A549 treated with CpdA at 1 μM for 4 hours (cell line): ENCODE measurements around the gene BIRC6. TPM values are rescaled to one million over a fixed set of nuclear protein-coding genes. Genes with fewer than 3 reads are reported as not detected.

Experiments used
- total RNA-seq: library from RNA; stranded (reverse); fragments of 200-300 nt; extraction: Qiagen RNA extraction; gene quantifications from 5 replicates; pipeline ENCODE4 v1.2.3, GENCODE V29; 2022; ENCODE audit warnings: low read depth

Gene BIRC6, protein sequence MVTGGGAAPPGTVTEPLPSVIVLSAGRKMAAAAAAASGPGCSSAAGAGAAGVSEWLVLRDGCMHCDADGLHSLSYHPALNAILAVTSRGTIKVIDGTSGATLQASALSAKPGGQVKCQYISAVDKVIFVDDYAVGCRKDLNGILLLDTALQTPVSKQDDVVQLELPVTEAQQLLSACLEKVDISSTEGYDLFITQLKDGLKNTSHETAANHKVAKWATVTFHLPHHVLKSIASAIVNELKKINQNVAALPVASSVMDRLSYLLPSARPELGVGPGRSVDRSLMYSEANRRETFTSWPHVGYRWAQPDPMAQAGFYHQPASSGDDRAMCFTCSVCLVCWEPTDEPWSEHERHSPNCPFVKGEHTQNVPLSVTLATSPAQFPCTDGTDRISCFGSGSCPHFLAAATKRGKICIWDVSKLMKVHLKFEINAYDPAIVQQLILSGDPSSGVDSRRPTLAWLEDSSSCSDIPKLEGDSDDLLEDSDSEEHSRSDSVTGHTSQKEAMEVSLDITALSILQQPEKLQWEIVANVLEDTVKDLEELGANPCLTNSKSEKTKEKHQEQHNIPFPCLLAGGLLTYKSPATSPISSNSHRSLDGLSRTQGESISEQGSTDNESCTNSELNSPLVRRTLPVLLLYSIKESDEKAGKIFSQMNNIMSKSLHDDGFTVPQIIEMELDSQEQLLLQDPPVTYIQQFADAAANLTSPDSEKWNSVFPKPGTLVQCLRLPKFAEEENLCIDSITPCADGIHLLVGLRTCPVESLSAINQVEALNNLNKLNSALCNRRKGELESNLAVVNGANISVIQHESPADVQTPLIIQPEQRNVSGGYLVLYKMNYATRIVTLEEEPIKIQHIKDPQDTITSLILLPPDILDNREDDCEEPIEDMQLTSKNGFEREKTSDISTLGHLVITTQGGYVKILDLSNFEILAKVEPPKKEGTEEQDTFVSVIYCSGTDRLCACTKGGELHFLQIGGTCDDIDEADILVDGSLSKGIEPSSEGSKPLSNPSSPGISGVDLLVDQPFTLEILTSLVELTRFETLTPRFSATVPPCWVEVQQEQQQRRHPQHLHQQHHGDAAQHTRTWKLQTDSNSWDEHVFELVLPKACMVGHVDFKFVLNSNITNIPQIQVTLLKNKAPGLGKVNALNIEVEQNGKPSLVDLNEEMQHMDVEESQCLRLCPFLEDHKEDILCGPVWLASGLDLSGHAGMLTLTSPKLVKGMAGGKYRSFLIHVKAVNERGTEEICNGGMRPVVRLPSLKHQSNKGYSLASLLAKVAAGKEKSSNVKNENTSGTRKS (N-terminal part only)
- 31.9 to 45.2 TPM (median 32.5 TPM) in 5 replicates for total RNA-seq

DNA sequence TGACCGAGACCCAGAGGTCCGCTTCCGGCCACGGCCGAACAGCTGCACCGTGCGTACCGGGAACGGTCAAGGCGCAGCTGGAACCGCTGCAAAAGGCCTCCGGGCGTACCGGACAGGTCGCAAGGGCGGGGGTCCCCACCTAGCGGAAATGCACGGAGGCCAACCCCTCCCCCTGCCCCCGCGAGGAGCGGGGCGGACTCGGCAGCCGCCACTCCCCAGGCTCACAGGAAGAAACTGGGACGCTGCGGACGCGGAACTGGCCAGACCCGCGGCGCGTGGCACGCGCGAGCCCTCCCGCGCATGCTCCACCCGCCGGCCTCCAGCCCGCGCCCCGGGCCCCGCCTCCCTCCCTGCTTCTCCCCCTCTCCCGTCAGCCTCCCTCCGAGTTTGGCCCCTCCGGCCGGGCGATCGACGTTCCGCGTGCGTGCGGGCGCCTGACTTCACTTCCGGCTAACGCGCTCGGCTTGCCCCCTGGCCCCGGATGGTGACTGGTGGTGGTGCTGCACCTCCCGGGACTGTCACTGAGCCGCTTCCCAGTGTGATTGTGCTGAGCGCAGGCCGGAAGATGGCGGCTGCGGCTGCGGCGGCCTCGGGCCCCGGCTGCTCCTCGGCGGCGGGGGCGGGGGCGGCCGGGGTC, at the start of gene BIRC6:
BIRC6 (plus strand) TSS at position 343 of the 637 bp plus-strand sequence; CDS start at position 482, 139 bp downstream.

GRCh38 chr2:32627814-32628579, 271.2 kb downstream of the BIRC6 start, which contains the start of gene TTC27:
Gene TTC27 (plus strand): TSS chr2:32628050. CDS start chr2:32628293, 243 bp downstream.

Other genes with a start within 250 kb of the BIRC6 start
- gene SLC30A6, start 191.2 kb upstream of the BIRC6 start, total RNA-seq = 15.7 to 19.0 TPM (median 17.3 TPM) in 5 replicates
- gene NLRC4, start 92.1 kb upstream of the BIRC6 start, total RNA-seq = not detected in 5 replicates
- 45.6 to 57.7 TPM (median 53.7 TPM) in 5 replicates for gene YIPF4, start 79.1 kb upstream of the BIRC6 start, total RNA-seq